HFF-Myc (cell line): ENCODE measurements around the gene RCOR1.
A peak's percentile ranks its signal among the peaks of the same experiment; 100 is the strongest.

Experiments used
- DNase-seq: peaks from one replicate; pipeline ENCODE4 v3.0.0-alpha.2; 2011; ENCODE audit warnings: low read depth; ENCODE audit errors: extremely low read depth
- H3K4me3 ChIP-seq: replicated peaks from 2 replicates; pipeline ENCODE4 v1.5.1; 2011; ENCODE audit warnings: low read depth, mild to moderate bottlenecking, control low read depth, low read length
- TF ChIP-seq, protein P1 (sequence below): IDR thresholded peaks from 2 replicates; pipeline ENCODE4 v1.5.1; 2012; ENCODE audit warnings: mild to moderate bottlenecking, low read depth, low read length, control low read depth; ENCODE audit errors: missing control alignments

RCOR1 gene

DNA sequence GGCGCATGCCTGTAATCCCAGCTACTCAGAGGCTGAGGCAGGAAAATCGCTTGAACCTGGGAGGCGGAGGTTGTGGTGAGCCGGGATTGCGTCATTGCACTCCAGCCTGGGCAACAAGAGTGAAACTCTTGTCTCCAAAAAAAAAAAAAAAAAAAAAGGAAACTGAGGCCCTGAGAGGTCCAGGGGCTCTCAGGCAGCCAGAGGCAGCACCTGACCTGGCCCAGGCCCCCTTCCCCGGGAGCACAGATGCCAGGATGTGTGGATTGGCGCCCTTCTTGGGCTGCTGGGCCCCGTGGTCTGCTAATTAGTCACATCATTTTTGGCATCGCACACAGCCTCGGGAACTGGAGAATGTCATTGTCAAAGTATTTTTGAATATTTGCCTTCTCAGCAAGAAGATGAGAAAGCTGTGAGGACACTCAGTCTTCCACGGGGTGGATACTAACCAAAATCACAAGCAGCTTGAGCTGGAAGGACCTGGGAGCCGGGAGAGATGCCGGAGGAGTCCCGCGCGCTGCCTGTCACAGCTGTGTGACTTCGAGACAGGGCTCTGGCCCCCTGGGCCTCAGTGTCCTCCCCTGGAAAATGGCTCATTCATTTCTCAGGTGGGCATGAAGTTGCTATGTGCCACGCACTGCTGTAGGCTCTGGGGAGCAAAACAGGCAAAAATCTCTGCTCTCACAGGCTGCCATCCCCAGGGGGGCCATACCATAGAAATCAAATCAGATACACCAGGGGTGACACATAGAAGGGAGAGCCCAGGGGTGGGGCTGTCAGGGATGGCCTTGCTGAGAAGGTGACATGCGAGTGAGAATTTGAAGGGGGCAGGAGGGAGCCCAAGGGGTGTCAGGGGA is 12.5 kb upstream of the RCOR1 start:
- H3K4me3 ChIP-seq, result peak overlapping the region; percentile 11; the same call in 1 of the 2 replicates

DNA sequence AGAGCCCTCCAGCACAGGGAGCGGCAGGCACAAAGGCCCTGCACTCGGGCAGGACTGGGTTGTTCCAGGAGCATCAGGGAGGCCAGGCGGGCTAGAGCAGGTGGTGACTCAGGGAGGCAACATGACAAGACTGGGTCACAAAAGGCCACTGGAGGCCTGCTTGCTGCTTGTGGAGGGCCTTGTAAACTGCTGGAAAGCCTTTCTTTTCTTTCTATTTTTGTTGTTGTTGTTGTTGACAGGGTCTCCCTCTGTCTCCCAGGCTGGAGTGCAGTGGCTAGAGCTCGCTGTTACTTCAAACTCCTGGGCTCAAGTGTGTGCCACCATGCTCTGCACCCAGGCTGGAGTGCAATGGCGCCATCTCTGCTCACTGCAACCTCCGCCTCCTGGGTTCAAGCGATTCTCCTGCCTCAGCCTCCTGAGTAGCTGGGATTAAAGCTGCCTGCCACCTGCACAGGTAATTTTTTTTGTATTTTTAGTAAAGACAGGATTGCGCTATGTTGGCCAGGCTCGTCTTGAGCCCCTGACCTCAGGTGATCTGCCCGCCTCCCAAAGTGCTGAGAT is 11.8 kb upstream of the RCOR1 start:
- DNase-seq, result no peak
- TF ChIP-seq, protein P1, sequence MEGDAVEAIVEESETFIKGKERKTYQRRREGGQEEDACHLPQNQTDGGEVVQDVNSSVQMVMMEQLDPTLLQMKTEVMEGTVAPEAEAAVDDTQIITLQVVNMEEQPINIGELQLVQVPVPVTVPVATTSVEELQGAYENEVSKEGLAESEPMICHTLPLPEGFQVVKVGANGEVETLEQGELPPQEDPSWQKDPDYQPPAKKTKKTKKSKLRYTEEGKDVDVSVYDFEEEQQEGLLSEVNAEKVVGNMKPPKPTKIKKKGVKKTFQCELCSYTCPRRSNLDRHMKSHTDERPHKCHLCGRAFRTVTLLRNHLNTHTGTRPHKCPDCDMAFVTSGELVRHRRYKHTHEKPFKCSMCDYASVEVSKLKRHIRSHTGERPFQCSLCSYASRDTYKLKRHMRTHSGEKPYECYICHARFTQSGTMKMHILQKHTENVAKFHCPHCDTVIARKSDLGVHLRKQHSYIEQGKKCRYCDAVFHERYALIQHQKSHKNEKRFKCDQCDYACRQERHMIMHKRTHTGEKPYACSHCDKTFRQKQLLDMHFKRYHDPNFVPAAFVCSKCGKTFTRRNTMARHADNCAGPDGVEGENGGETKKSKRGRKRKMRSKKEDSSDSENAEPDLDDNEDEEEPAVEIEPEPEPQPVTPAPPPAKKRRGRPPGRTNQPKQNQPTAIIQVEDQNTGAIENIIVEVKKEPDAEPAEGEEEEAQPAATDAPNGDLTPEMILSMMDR, result no peak
- no peak overlapping the region for H3K4me3 ChIP-seq

More for the DNA sequence above, 12.5 kb upstream of the RCOR1 start:
- TF ChIP-seq, protein P1, result no peak
- DNase-seq, result peak; percentile 30

DNA sequence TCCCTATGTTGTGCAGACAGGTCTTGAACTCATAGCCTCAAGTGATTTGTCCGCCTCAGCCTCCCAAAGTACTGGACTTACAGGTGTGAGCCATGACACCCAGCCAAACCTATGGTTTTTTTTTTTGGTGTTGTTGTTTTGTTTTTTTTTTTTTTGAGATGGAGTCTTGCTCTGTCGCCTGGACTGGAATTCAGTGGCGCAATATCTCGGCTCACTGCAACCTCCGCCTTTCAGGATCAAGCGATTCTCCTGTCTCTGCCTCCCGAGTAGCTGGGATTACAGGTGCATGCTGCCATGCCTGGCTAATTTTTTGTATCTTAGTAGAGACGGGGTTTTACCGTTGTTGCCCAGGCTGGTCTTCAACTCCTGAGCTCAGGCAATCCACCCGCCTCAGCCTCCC is 11.3 kb upstream of the RCOR1 start:
- TF ChIP-seq, protein P1, result no peak
- no peak overlapping the region for H3K4me3 ChIP-seq
- no peak for DNase-seq

DNA sequence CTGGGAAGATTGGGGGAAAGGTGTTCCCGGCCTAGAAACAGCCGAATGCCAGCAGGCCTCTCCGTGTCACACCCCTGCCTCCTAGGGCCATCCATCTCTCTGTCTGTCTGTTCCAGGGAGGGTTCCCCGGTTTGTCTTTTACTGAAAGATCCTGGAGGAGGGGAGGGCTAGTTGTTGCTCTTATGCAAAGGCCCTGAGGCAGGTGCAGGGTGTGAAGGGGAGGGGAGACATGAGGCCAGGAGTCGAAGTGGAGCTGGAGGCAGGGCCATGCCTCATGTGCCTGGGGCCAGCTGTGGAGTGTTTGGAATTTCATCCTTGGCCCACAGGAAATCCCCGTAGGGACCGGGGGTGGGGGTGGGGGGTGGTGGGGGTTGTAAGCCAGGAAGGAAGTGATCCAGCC is 8.7 kb upstream of the RCOR1 start:
- H3K4me3 ChIP-seq, result no peak overlapping the region
- TF ChIP-seq, protein P1, result no peak
- no peak for DNase-seq

DNA sequence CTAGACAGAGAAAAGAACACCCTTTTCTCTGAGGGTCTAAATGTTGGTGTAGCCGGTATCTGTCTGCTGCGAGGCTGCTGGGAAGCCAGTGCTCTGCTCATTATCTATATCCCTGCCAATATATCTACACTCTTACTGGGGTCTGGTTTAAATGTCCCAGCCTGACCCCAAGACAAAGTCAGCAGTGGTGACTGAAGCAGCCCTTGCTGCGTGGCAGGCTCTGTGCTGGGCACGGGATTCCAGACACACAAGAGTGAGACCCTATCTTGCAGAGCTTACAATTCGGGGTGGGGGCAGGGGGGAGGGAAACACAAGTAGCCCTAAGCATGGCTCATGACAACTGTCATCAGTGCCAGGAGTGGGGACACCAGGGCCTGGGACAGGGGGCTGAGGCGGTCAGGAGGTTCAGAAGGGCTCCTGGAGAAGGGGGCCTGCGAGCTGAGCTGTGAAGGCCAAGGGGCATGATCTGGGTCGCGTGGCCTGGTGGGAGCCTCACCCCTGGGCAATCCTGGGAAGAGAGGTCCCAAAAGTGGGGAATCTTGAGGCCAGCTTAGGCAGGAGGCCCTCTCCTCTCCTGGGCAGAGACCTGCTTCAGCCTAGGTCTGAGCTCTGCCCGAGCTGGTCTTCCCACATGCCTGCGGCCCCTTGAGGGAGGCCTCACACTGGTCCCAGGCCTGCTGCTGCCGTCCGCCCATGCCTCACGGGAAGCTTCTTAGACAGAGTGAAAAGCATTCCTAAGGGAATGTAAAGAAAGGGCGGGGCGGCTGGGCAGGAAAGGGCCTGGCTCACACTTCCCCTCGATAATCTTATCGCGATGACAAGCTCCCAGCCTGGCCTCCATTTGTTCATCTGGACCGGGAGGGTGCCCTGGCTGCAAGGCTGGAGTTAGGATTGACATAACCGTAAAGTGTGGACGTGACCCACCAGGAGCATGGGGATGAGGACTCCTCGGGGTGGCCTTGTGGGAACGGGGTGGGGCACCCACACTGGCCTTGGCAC is 7.3 kb upstream of the RCOR1 start:
- no peak overlapping the region for H3K4me3 ChIP-seq
- TF ChIP-seq, protein P1, result no peak
- no peak for DNase-seq

DNA sequence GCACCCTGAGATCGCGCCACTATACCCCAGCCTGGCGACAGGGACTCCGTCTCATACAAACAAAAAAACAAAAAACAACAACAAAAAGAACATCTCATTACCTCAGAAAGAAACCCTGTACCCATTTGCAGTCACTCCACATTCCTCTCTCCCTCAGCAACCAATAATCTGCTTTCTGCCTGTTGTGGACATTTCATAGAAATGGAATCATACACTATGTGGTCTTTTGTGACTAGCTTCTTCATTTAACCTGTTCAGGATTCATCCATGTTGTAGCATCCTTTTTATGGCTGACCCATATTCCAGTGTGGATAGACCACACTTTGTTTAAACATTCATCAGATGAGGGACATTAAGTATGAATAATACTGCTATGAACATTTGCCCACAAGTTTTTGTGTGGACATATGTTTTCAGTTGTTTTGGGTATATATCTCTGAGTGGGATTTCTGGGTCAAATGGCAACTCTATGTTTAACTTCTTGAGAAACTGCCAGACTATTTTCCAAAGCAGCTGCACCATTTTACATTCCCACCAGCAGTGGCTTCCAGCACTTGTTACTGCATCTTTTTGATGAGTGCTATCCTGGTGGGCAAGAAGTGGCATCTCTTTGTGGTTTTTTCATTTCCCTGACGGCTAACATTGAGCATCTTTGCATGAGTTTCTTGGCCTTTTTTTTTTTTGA is 5.9 kb upstream of the RCOR1 start:
- TF ChIP-seq, protein P1, result peak; percentile 12
- no peak overlapping the region for H3K4me3 ChIP-seq
- peak; percentile 31 for DNase-seq
